PC-9 (cell line): ENCODE results near the gene HSD17B4.

Source experiments
- EZH2 ChIP-seq: fragments of 200-600 bp; sonication (generic); IDR thresholded peaks from 2 replicates; pipeline ENCODE4 v1.8.0; 2017; ENCODE audit warnings: antibody characterized with exemption, low read depth
- TF ChIP-seq, protein P1 (sequence below): fragments of 200-600 bp; sonication (generic); conservative IDR thresholded peaks from 2 replicates; pipeline ENCODE4 v1.6.1; 2017; ENCODE audit warnings: mixed run types, antibody characterized with exemption, mild to moderate bottlenecking, moderate library complexity

DNA sequence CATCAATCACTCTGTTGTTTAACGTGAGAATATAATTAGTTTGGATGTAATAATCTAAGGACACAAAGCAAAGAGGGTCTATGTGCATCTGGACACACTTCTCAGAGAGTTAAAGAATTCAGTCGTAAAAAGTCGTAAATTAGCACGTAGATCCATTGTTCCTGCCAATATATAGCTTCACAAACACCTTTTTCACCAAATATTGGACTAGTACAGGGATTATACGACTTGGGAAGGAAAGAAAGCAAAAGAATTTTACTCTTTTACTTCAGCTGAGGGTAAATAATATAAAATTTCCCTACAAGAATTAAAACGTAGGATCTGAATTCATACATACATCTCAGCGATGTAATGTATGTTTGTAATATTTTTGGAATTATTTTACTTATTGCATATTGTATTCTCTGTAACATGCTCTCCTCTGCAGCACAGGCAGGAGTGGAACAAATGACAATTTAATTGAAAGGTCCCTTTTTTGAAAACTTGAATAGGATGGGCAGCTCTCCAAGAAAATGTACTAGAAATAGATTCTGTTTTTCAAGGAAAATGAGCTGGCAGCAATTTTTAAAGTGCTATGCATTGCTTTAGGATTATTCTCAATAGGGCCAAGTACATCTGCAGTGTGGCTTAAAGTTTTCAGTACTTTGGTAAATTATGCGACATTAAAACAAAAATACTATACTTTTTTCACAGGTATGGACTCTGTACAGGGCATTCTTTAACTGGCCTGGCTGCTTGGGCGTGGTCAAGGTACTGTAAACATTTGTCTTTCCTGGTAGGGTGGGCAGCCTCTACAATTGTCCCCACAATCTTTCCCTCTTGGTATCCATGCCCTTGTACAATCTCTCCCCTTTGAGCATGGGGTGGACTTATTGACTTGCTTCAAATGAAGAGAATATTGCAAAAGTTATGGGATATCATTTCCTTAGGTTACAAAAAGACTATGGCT lies 39.7 kb upstream of the HSD17B4 start:
- TF ChIP-seq, protein P1, sequence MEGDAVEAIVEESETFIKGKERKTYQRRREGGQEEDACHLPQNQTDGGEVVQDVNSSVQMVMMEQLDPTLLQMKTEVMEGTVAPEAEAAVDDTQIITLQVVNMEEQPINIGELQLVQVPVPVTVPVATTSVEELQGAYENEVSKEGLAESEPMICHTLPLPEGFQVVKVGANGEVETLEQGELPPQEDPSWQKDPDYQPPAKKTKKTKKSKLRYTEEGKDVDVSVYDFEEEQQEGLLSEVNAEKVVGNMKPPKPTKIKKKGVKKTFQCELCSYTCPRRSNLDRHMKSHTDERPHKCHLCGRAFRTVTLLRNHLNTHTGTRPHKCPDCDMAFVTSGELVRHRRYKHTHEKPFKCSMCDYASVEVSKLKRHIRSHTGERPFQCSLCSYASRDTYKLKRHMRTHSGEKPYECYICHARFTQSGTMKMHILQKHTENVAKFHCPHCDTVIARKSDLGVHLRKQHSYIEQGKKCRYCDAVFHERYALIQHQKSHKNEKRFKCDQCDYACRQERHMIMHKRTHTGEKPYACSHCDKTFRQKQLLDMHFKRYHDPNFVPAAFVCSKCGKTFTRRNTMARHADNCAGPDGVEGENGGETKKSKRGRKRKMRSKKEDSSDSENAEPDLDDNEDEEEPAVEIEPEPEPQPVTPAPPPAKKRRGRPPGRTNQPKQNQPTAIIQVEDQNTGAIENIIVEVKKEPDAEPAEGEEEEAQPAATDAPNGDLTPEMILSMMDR, result no peak; the same call in 1 of the 2 replicates
- no peak for TF ChIP-seq EZH2
